ENCODE measurements around the gene LRIT2. TPM values are rescaled to one million over a fixed set of nuclear protein-coding genes. Genes with fewer than 3 reads are reported as not detected.

Gene LRIT2
- total RNA-seq, 1 donor from 2014 or later: not detected

DNA sequence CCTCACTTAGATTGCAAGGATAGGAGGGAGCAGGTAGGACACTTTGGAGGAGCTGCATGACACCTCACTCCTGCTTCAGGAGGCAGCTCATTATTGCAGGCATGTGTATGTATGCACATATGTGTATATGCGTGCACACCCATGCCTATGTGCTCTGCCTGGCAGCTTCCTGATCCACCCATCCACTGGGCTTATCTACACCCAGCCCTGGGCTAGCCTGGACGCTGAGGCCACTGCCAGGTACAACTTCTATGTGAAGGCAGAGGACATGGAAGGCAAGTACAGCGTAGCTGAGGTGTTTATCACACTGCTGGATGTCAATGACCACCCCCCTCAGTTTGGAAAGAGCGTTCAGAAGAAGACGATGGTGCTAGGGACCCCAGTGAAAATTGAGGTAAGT lies 13.3 kb downstream of the LRIT2 start:
- Histone ChIP-seq H3K36me3 (no peaks in the 10 kb centered on the region), H3K9me3 (no peaks in the 10 kb centered on the region), H3K27ac (no peak overlapping the region), H3K4me1 (no peaks in the 10 kb centered on the region), H3K4me3 (no peak overlapping the region), H3K27me3 (peaks cover 2% of the 10 kb centered on the region)
- intact Hi-C loops (cut with DNase I): no loop called here
- TF ChIP-seq, protein P1, sequence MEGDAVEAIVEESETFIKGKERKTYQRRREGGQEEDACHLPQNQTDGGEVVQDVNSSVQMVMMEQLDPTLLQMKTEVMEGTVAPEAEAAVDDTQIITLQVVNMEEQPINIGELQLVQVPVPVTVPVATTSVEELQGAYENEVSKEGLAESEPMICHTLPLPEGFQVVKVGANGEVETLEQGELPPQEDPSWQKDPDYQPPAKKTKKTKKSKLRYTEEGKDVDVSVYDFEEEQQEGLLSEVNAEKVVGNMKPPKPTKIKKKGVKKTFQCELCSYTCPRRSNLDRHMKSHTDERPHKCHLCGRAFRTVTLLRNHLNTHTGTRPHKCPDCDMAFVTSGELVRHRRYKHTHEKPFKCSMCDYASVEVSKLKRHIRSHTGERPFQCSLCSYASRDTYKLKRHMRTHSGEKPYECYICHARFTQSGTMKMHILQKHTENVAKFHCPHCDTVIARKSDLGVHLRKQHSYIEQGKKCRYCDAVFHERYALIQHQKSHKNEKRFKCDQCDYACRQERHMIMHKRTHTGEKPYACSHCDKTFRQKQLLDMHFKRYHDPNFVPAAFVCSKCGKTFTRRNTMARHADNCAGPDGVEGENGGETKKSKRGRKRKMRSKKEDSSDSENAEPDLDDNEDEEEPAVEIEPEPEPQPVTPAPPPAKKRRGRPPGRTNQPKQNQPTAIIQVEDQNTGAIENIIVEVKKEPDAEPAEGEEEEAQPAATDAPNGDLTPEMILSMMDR (IDR thresholded peaks at IDR 0.05): no peak
- ATAC-seq: no peak
- no peak for DNase-seq

DNA sequence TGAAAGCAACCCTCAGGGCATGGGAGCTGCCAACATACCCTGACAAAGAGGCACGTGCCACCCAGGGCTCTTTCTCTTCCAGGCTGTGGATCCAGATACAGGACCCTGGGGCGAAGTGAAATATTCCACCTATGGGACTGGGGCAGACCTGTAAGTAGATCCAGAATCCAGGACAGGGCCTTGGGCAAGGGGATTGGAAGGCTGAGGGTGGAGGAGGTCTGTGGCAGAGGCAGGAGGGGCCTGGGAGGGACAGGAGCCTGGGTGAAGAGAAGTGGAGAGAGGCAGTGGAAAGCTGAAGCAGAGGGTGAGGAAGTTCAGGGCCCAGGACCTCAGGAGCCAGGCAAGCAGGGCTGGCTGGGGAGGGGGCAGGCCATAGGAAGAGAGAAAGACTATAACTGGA lies 13.8 kb downstream of the LRIT2 start:
- no peaks in the 10 kb centered on the region for H3K4me1 ChIP-seq
- ATAC-seq: no peak
- H3K27ac ChIP-seq: no peak overlapping the region
- peaks cover 5% of the 10 kb centered on the region for H3K27me3 ChIP-seq
- DNase-seq: no peak
- no peaks in the 10 kb centered on the region for H3K36me3 ChIP-seq
- no peaks in the 10 kb centered on the region for H3K9me3 ChIP-seq
- H3K4me3 ChIP-seq: no peak overlapping the region
- TF ChIP-seq, protein P1 (IDR thresholded peaks at IDR 0.05): no peak
- intact Hi-C loops (cut with DNase I): no loop called here

DNA sequence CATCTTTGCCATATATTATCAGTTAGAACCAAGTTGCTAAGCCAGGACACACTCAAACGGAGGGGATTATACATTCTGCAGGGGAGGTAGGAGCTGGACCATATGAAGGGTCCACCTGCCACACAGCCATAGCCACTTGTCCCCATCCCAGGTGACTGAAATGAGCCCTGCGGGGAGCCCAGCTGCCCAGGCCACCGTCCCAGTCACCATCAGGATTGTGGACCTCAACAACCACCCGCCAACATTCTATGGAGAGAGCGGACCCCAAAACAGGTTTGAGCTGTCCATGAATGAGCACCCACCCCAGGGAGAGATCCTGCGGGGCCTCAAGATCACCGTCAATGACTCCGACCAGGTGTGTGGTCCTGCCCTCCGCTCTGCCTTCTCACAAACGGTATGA lies 17.3 kb downstream of the LRIT2 start:
- Histone ChIP-seq H3K4me1 (no peaks in the 10 kb centered on the region), H3K27me3 (peaks cover 14% of the 10 kb centered on the region), H3K36me3 (no peaks in the 10 kb centered on the region), H3K4me3 (no peak overlapping the region), H3K27ac (no peak overlapping the region), H3K9me3 (no peaks in the 10 kb centered on the region)
- TF ChIP-seq, protein P1 (IDR thresholded peaks at IDR 0.05): no peak
- intact Hi-C loops (cut with DNase I): no loop called here
- no peak for DNase-seq
- ATAC-seq: no peak

DNA sequence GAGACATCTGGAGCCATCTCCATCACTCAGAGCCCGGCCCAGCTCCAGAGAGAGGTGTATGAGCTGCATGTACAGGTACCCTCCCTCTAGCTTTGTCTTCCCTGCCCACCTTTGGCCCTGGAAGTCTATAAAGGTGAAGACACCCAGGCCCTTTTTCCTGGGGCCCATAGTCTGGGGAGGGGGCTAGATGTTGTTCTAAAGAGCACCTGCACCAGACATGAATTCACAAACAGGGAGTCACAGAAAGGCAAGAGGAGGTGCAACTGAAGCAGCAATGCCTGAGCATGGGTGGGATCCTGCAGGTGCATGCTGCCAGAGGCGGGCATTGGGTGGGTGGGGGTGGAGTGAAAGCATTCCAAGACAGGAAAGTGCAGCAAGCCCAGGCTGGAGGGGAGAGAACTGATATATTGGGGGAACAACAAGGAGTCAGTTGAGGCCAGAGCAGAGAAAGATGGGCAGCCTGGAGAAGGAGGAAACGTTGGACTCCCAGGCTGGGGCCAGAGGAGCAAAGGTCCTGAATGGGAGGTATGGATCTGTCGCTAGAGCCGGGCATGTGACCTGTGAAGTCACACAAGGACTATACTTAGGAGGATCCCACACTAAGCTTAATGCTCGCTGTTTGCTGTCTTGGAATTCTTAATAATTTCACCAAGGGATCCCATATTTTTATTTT lies 19.4 kb downstream of the LRIT2 start:
- intact Hi-C loops (cut with DNase I): no loop called here
- TF ChIP-seq, protein P1 (IDR thresholded peaks at IDR 0.05): no peak
- Histone ChIP-seq H3K27ac (no peak overlapping the region), H3K27me3 (peaks cover 14% of the 10 kb centered on the region), H3K9me3 (no peaks in the 10 kb centered on the region), H3K4me3 (no peak overlapping the region), H3K36me3 (no peaks in the 10 kb centered on the region), H3K4me1 (no peaks in the 10 kb centered on the region)
- DNase-seq (peak; percentile 15), ATAC-seq (no peak)

DNA sequence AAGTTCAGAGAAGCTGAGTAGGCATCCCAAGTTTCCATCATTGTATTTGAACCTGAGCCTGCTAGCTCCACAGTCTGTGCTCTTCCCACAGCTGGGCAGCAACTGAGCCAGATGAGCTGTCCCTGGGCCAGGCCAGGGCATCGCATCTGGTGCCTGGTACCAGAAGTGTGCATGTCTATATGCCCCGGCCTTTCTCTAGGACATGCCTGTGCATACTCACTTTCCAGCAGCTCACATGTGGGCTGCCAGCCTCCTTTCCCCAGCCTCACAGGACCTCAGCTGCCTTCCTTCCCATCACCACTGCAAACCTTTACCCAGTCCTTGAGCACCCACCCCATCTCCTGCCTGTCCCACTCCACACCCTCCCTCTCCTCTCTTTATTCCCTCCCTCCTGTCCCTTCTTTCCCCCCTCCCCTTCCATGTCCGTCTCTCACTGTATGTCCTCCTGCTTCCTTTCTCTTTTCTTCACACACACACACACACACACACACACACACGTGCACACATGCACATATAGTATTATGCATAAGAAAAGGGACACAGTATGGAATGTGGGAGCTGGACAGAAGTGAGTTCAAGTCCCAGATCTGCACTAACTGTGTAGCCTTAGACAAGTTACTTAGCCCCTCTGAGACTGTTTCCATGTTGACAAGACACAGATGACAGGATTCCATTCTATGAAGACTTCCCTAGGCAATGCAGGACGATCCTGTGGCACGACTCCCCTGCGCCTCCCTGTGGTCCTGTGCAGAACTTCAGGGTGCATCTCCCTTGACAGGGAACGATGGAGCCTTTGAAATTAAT lies 20.1 kb downstream of the LRIT2 start:
- Histone ChIP-seq H3K4me3 (no peak overlapping the region), H3K9me3 (no peaks in the 10 kb centered on the region), H3K36me3 (no peaks in the 10 kb centered on the region), H3K4me1 (no peaks in the 10 kb centered on the region), H3K27me3 (peaks cover 14% of the 10 kb centered on the region), H3K27ac (no peak overlapping the region)
- no peak for DNase-seq
- TF ChIP-seq, protein P1 (IDR thresholded peaks at IDR 0.05): peak; percentile 66
- peak; percentile 71 for ATAC-seq
- intact Hi-C loops (cut with DNase I): no loop called here
